WTC11 (cell line): ENCODE data around the gene U2AF2. TPM values are rescaled to one million over a fixed set of nuclear protein-coding genes. Genes with fewer than 3 reads are reported as not detected.
A peak's percentile ranks its signal among the peaks of the same experiment; 100 is the strongest.

ENCODE experiments used
- ATAC-seq: fragments of 200-7000 bp; cut with Tn5 transposase; 2 replicates; pipeline ENCODE4 v1.10.0; 2021; ENCODE audit warnings: mild to moderate bottlenecking, moderate library complexity
- CTCF ChIA-PET: fragments of 300-600 bp; sonication (Branson Sonifier 250); formaldehyde crosslinking; loops from one replicate; lab custom pipeline; 2021; ENCODE audit warnings: antibody characterized with exemption; lab: Charles Lee
- POLR2A ChIA-PET: fragments of 350-600 bp; sonication (Branson Sonifier 250); formaldehyde crosslinking; loops from one replicate; lab custom pipeline; 2021; ENCODE audit warnings: antibody characterized with exemption; lab: Charles Lee
- DNase-seq: peaks from one replicate; pipeline ENCODE4 v3.0.0; 2021; ENCODE audit warnings: low spot score
- H3K27ac Mint-ChIP-seq: 2 replicates; pipeline ENCODE4 v1.8.0; 2021; ENCODE audit warnings: mixed read lengths
- H3K27me3 Mint-ChIP-seq: 2 replicates; pipeline ENCODE4 v1.8.0; 2021; ENCODE audit warnings: low read depth, mild to moderate bottlenecking, moderate library complexity, mixed read lengths
- H3K36me3 Mint-ChIP-seq: 2 replicates; pipeline ENCODE4 v1.8.0; 2021; ENCODE audit warnings: mixed read lengths
- H3K4me1 Mint-ChIP-seq: 2 replicates; pipeline ENCODE4 v1.8.0; 2022; ENCODE audit warnings: mixed read lengths
- H3K4me3 Mint-ChIP-seq: 2 replicates; pipeline ENCODE4 v1.8.0; 2021; ENCODE audit warnings: mild to moderate bottlenecking, moderate library complexity, mixed read lengths
- H3K9me3 Mint-ChIP-seq: 2 replicates; pipeline ENCODE4 v1.8.0; 2021; ENCODE audit warnings: mixed read lengths
- AFF4 ChIP-seq: sonication (generic); formaldehyde crosslinking; IDR thresholded peaks from 2 replicates; pipeline ENCODE4 v1.8.1; 2023; ENCODE audit warnings: mild to moderate bottlenecking, missing genetic modification reagents, borderline replicate concordance
- EMX1 ChIP-seq: fragments of 250-450 bp; sonication (Bioruptor Pico); IDR thresholded peaks from 2 replicates; pipeline ENCODE4 v1.8.0; 2021; ENCODE audit warnings: mild to moderate bottlenecking
- HMGA2 ChIP-seq: fragments of 250-450 bp; sonication (Bioruptor Pico); IDR thresholded peaks from 2 replicates; pipeline ENCODE4 v1.4.0; 2021; ENCODE audit warnings: mild to moderate bottlenecking, moderate library complexity
- IRF2 ChIP-seq: sonication (generic); formaldehyde crosslinking; IDR thresholded peaks from 2 replicates; pipeline ENCODE4 v1.8.0; 2022; ENCODE audit warnings: low read depth, missing genetic modification reagents, borderline replicate concordance
- NFATC4 ChIP-seq: fragments of 250-450 bp; sonication (Bioruptor Pico); IDR thresholded peaks from 2 replicates; pipeline ENCODE4 v1.9.0; 2021; ENCODE audit warnings: mild to moderate bottlenecking
- NR3C1 ChIP-seq: sonication (generic); formaldehyde crosslinking; conservative IDR thresholded peaks from 2 replicates; pipeline ENCODE4 v1.8.1; 2023; ENCODE audit warnings: low read depth, mild to moderate bottlenecking, missing genetic modification reagents
- PRRX2 ChIP-seq: fragments of 250-450 bp; sonication (Bioruptor Pico); IDR thresholded peaks from 2 replicates; pipeline ENCODE4 v1.8.0; 2021; ENCODE audit warnings: mild to moderate bottlenecking
- SMAD4 ChIP-seq: sonication (generic); formaldehyde crosslinking; IDR thresholded peaks from 2 replicates; pipeline ENCODE4 v1.8.0; 2022; ENCODE audit warnings: mild to moderate bottlenecking, missing genetic modification reagents
- SP1 ChIP-seq: sonication (generic); formaldehyde crosslinking; conservative IDR thresholded peaks from 2 replicates; pipeline ENCODE4 v1.8.1; 2022; ENCODE audit warnings: missing genetic modification reagents
- TCF7 ChIP-seq: sonication (generic); formaldehyde crosslinking; IDR thresholded peaks from 2 replicates; pipeline ENCODE4 v1.8.0; 2022; ENCODE audit warnings: mild to moderate bottlenecking, low read depth, missing genetic modification reagents, moderate library complexity
- TP53 ChIP-seq: sonication (generic); formaldehyde crosslinking; IDR thresholded peaks from 2 replicates; pipeline ENCODE4 v1.8.1; 2023; ENCODE audit warnings: mild to moderate bottlenecking, missing genetic modification reagents
- ZNF317 ChIP-seq: sonication (generic); formaldehyde crosslinking; IDR thresholded peaks from 2 replicates; pipeline ENCODE4 v1.8.1; 2023; ENCODE audit warnings: low read depth, mild to moderate bottlenecking, moderate library complexity, missing genetic modification reagents, borderline replicate concordance
- ZNF532 ChIP-seq: fragments of 250-450 bp; sonication (Bioruptor Pico); IDR thresholded peaks from 2 replicates; pipeline ENCODE4 v1.9.0; 2021; ENCODE audit warnings: mild to moderate bottlenecking, borderline replicate concordance
- total RNA-seq: library from RNA; stranded (reverse); gene quantifications from 3 replicates; pipeline ENCODE4 v1.2.3, GENCODE V29; 2021
- TF ChIP-seq, protein P1 (sequence below): sonication (generic); formaldehyde crosslinking; IDR thresholded peaks from 2 replicates; pipeline ENCODE4 v1.8.1; 2023; ENCODE audit warnings: mild to moderate bottlenecking, moderate library complexity, missing genetic modification reagents
- TF ChIP-seq, protein P2 (sequence below): sonication (generic); formaldehyde crosslinking; IDR thresholded peaks from 2 replicates; pipeline ENCODE4 v1.8.1; 2023; ENCODE audit warnings: mild to moderate bottlenecking, missing genetic modification reagents
- TF ChIP-seq, protein P3 (sequence below): fragments of 250-450 bp; sonication (Bioruptor Pico); conservative IDR thresholded peaks from 2 replicates; pipeline ENCODE4 v1.9.0; 2021; ENCODE audit warnings: mild to moderate bottlenecking

Gene U2AF2
- total RNA-seq, 1 experiment from 2014 or later = 302 TPM

- Mint-ChIP-seq H3K9me3 (0 out of 2 replicates have a peak, but pooled peaks cover 3% of the 10 kb centered on the region), H3K27ac (peak within 1 kb of the TSS; percentile 90), H3K36me3 (peaks cover 11% of the 10 kb centered on the region), H3K4me3 (peak within 1 kb of the TSS; percentile 76), H3K4me1 (peaks cover 15% of the 10 kb centered on the region), H3K27me3 (peaks cover 18% of the 10 kb centered on the region)
- CTCF ChIA-PET = interaction anchor here (0.5 to 2.7 kb wide), 27 partner anchors 8 to 784 kb away, joined by 3 to 34 read pairs (median 4); partner anchors contain the start of genes FIZ1, ISOC2, ZNF580 and ZNF865
- POLR2A ChIA-PET = interaction anchor here (0.7 to 2.6 kb wide), 7 partner anchors 8 to 148 kb away, joined by 3 to 12 read pairs (median 5); partner anchors contain the start of genes FIZ1 and ZNF628
- peak; percentile 79; the same call in 1 of the 2 replicates for TF ChIP-seq SP1 (CRISPR knock-in tag)
- TF ChIP-seq IRF2 = no peak
- TF ChIP-seq TP53 (CRISPR knock-in tag) = no peak
- DNase-seq = peak; percentile 92
- ATAC-seq = peak; percentile 87
Observed at GRCh38 chr19:55624109-55625003, 30.5 kb upstream of the U2AF2 start, which contains the start of gene ZNF784. Gene ZNF784 (minus strand): TSS chr19:55624566. CDS start chr19:55624561, 5 bp downstream.

DNA sequence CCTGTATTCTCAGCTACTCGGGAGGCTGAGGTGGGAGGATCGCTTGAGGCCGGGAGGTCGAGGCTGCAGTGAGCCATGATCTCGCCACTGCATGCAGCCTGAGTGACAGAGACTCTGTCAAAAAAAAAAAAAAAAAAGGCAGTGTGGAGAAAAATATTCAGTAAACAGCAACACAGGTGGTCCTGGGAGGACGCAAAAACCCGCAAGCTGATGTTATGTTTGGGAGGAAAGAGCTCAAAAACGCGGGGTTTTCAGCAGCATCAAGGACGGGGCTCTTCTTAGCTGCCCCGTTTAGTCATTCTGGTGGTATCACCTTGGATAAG lies 29.9 kb upstream of the U2AF2 start:
- Mint-ChIP-seq H3K27me3 (peaks cover 17% of the 10 kb centered on the region), H3K9me3 (0 out of 2 replicates have a peak, but pooled peaks cover 3% of the 10 kb centered on the region), H3K4me1 (peaks cover 15% of the 10 kb centered on the region), H3K27ac (peak overlapping the region; percentile 90), H3K4me3 (peak overlapping the region; percentile 76), H3K36me3 (peaks cover 11% of the 10 kb centered on the region)
- CTCF ChIA-PET = interaction anchor here (0.6 to 2.7 kb wide), 18 partner anchors 8 to 783 kb away, joined by 3 to 34 read pairs (median 5); partner anchors contain the start of genes FIZ1, ZNF580 and ZNF865
- POLR2A ChIA-PET = interaction anchor here (0.7 to 2.6 kb wide), 8 partner anchors 8 to 148 kb away, joined by 3 to 12 read pairs (median 5); partner anchors contain the start of genes FIZ1 and ZNF628
- TF ChIP-seq EMX1 (CRISPR knock-in tag) (no peak), HMGA2 (no peak), NR3C1 (CRISPR knock-in tag) (no peak), TP53 (CRISPR knock-in tag) (no peak), SMAD4 (CRISPR knock-in tag) (no peak), TCF7 (CRISPR knock-in tag) (no peak), ZNF532 (CRISPR knock-in tag) (no peak)
- TF ChIP-seq, protein P1, sequence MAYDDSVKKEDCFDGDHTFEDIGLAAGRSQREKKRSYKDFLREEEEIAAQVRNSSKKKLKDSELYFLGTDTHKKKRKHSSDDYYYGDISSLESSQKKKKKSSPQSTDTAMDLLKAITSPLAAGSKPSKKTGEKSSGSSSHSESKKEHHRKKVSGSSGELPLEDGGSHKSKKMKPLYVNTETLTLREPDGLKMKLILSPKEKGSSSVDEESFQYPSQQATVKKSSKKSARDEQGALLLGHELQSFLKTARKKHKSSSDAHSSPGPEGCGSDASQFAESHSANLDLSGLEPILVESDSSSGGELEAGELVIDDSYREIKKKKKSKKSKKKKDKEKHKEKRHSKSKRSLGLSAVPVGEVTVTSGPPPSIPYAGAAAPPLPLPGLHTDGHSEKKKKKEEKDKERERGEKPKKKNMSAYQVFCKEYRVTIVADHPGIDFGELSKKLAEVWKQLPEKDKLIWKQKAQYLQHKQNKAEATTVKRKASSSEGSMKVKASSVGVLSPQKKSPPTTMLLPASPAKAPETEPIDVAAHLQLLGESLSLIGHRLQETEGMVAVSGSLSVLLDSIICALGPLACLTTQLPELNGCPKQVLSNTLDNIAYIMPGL (CRISPR knock-in tag) = no peak
- TF ChIP-seq, protein P2, sequence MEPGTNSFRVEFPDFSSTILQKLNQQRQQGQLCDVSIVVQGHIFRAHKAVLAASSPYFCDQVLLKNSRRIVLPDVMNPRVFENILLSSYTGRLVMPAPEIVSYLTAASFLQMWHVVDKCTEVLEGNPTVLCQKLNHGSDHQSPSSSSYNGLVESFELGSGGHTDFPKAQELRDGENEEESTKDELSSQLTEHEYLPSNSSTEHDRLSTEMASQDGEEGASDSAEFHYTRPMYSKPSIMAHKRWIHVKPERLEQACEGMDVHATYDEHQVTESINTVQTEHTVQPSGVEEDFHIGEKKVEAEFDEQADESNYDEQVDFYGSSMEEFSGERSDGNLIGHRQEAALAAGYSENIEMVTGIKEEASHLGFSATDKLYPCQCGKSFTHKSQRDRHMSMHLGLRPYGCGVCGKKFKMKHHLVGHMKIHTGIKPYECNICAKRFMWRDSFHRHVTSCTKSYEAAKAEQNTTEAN = no peak
- DNase-seq (no peak), ATAC-seq (no peak)

- peaks cover 3% of the 10 kb centered on the region; the same call in 1 of the 2 replicates for H3K36me3 Mint-ChIP-seq
- CTCF ChIA-PET = interaction anchor here (0.6 to 1.3 kb wide), 5 partner anchors 21 to 1196 kb away, joined by 3 read pairs; no protein-coding TSS in a partner anchor
- H3K4me3 Mint-ChIP-seq = no peak overlapping the region
- H3K27ac Mint-ChIP-seq = no peak overlapping the region; the same call in 1 of the 2 replicates
- H3K9me3 Mint-ChIP-seq = no peaks in the 10 kb centered on the region
- H3K4me1 Mint-ChIP-seq = peaks cover 15% of the 10 kb centered on the region
- no peak for DNase-seq
- no peak for ATAC-seq
- H3K27me3 Mint-ChIP-seq = peaks cover 17% of the 10 kb centered on the region
- POLR2A ChIA-PET = interaction anchor here (0.6 kb wide), 1 partner anchor 231 kb away, joined by 3 read pairs; no protein-coding TSS in a partner anchor
- TF ChIP-seq, protein P3, sequence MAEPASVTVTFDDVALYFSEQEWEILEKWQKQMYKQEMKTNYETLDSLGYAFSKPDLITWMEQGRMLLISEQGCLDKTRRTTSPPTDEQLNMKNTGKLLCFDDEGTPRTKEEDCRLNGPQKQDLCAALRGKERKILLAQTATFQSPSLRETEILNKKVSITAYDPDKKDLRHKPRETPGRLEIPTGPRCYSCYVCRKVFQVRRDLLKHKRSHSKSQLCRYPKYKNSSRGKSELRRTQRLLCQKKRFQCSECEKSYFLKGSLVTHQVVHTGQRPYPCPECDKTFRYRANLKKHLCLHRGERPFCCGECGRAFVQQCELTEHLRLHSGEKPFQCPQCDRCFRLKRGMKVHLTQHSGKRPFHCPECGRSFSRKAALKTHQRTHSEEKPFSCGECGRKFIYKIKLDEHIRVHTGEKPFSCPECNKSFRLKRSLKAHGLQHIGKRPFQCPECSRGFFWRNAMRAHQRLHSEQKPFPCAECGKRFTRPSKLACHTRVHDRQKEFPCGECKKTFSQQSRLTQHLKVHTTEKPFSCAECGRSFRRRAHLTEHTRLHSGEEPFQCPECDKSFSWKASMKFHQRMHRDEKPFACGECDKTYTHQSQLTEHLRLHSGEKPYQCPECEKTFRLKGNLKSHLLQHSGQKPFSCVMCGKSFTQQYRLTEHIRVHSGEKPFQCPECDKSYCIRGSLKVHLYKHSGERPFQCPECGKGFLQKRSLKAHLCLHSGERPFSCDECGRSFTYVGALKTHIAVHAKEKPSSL (CRISPR knock-in tag) = no peak
- TF ChIP-seq AFF4 (no peak), PRRX2 (CRISPR knock-in tag) (no peak), ZNF317 (CRISPR knock-in tag) (no peak), NFATC4 (CRISPR knock-in tag) (no peak)
Observed at GRCh38 chr19:55626350-55626749, 28.5 kb upstream of the U2AF2 start.
